Breast epithelium (tissue), 4 donors: ENCODE measurements around the gene ADCY5. TPM values are rescaled to one million over a fixed set of nuclear protein-coding genes. Genes with fewer than 3 reads are reported as not detected.

ENCODE experiments used
- DNase-seq, 2 donors: peaks; one replicate each; pipeline ENCODE4 v3.0.0-alpha.2; 2019; ENCODE audit warnings: low spot score in 2 of 2
- H3K27ac ChIP-seq, 2 donors: fragments of 200-600 bp; sonication (generic) in 1 of 2; one replicate each; pipeline ENCODE4 v1.5.1; 2016 to 2019; ENCODE audit warnings: mild to moderate bottlenecking in 1 of 2
- H3K27me3 ChIP-seq, 2 donors: fragments of 200-600 bp; sonication (generic) in 1 of 2; one replicate each; pipeline versions ENCODE4 v1.5.1 to v1.6.0; 2017 to 2019; ENCODE audit warnings: control low read depth in 1 of 2, mild to moderate bottlenecking in 1 of 2
- H3K36me3 ChIP-seq: fragments of 200-600 bp; one replicate; pipeline ENCODE4 v1.5.1; 2019
- H3K4me1 ChIP-seq, 2 donors: fragments of 200-600 bp; sonication (generic); one replicate each; pipeline ENCODE4 v1.5.1; 2016 to 2019; ENCODE audit warnings: control low read depth in 1 of 2
- H3K4me3 ChIP-seq, 3 donors: fragments of 200-600 bp; sonication (generic); 1 replicate in 2 of 3; 2 replicates in 1 of 3; pipeline ENCODE4 v1.5.1; 2016 to 2019; ENCODE audit warnings: mild to moderate bottlenecking in 3 of 3, moderate library complexity in 2 of 3
- H3K9me3 ChIP-seq, 2 donors: fragments of 200-600 bp; sonication (generic) in 1 of 2; one replicate each; pipeline ENCODE4 v1.5.1; 2016 to 2019; ENCODE audit warnings: control low read depth in 1 of 2
- CTCF ChIP-seq, 3 donors: fragments of 450-650 bp; IDR thresholded peaks; one replicate each; pipeline ENCODE4 v1.5.1; 2016 to 2017; ENCODE audit warnings: antibody characterized with exemption in 3 of 3, mild to moderate bottlenecking in 3 of 3, moderate library complexity in 3 of 3
- POLR2A ChIP-seq: fragments of 450-650 bp; IDR thresholded peaks from one replicate; pipeline ENCODE4 v1.6.1; 2016; ENCODE audit warnings: antibody characterized with exemption, mild to moderate bottlenecking, moderate library complexity
- POLR2AphosphoS5 ChIP-seq, 3 donors: sonication (generic); formaldehyde crosslinking; IDR thresholded peaks; one replicate each; pipeline ENCODE4 v1.6.1; 2017; ENCODE audit warnings: antibody characterized with exemption in 3 of 3
- intact Hi-C: fragments of 100-400 bp; cut with DNase I; formaldehyde crosslinking; loops from one replicate; pipeline ENCODE4 v1.15.1; 2023; ENCODE audit warnings: low total_unique reads
- total RNA-seq, 3 donors: library from RNA; depleted of rRNA; stranded (reverse); fragments of >200 nt; gene quantifications; one replicate each; pipeline ENCODE4 v1.1.0, GENCODE V29; 2016

ADCY5 gene
- total RNA-seq, 3 donors from 2014 or later: 10.1 to 32.5 (median 11.5) TPM

GRCh38 chr3:123279121-123279520 lies 169.8 kb downstream of the ADCY5 start:
- Histone ChIP-seq H3K4me3 (no peak overlapping the region), H3K9me3 (no peaks in the 10 kb centered on the region), H3K4me1 (no peaks in the 10 kb centered on the region), H3K27ac (no peak overlapping the region), H3K36me3 (no peaks in the 10 kb centered on the region), H3K27me3 (no peaks in the 10 kb centered on the region)
- intact Hi-C loops: no loop called here
- no peak for TF ChIP-seq CTCF (IDR thresholded peaks at IDR 0.05)
- no peak for TF ChIP-seq POLR2A
- no peak for TF ChIP-seq POLR2AphosphoS5 (IDR thresholded peaks at IDR 0.05)
- no peak for DNase-seq

GRCh38 chr3:123278446-123278845 lies 170.4 kb downstream of the ADCY5 start:
- Histone ChIP-seq H3K27ac (no peak overlapping the region), H3K4me3 (no peak overlapping the region), H3K27me3 (no peaks in the 10 kb centered on the region), H3K4me1 (no peaks in the 10 kb centered on the region), H3K9me3 (no peaks in the 10 kb centered on the region), H3K36me3 (no peaks in the 10 kb centered on the region)
- no peak for TF ChIP-seq POLR2AphosphoS5 (IDR thresholded peaks at IDR 0.05)
- no peak for TF ChIP-seq POLR2A
- TF ChIP-seq CTCF (IDR thresholded peaks at IDR 0.05): no peak
- no peak for DNase-seq
- intact Hi-C loops: no loop called here

GRCh38 chr3:123277106-123277505 lies 171.8 kb downstream of the ADCY5 start:
- TF ChIP-seq POLR2A: no peak
- TF ChIP-seq CTCF (IDR thresholded peaks at IDR 0.05): no peak
- no peak for TF ChIP-seq POLR2AphosphoS5 (IDR thresholded peaks at IDR 0.05)
- intact Hi-C loops: no loop called here
- H3K4me3 ChIP-seq: no peak overlapping the region
- no peak overlapping the region for H3K27ac ChIP-seq
- no peaks in the 10 kb centered on the region for H3K4me1 ChIP-seq
- no peaks in the 10 kb centered on the region for H3K27me3 ChIP-seq
- no peak for DNase-seq
- no peaks in the 10 kb centered on the region for H3K9me3 ChIP-seq
- no peaks in the 10 kb centered on the region for H3K36me3 ChIP-seq

- no peaks in the 10 kb centered on the region for H3K4me1 ChIP-seq
- intact Hi-C loops: no loop called here
- no peak overlapping the region for H3K27ac ChIP-seq
- no peak overlapping the region for H3K4me3 ChIP-seq
- no peak for TF ChIP-seq POLR2AphosphoS5 (IDR thresholded peaks at IDR 0.05)
- TF ChIP-seq CTCF (IDR thresholded peaks at IDR 0.05): no peak
- TF ChIP-seq POLR2A: no peak
- no peaks in the 10 kb centered on the region for H3K9me3 ChIP-seq
- H3K27me3 ChIP-seq: no peaks in the 10 kb centered on the region
- no peaks in the 10 kb centered on the region for H3K36me3 ChIP-seq
- DNase-seq: no peak
These were observed 172.4 kb downstream of the ADCY5 start for GRCh38 chr3:123276346-123277006.

- no peak for TF ChIP-seq POLR2AphosphoS5 (IDR thresholded peaks at IDR 0.05)
- TF ChIP-seq POLR2A: no peak
- intact Hi-C loops: no loop called here
- Histone ChIP-seq H3K9me3 (no peaks in the 10 kb centered on the region), H3K27ac (no peak overlapping the region), H3K4me1 (no peaks in the 10 kb centered on the region), H3K27me3 (no peaks in the 10 kb centered on the region), H3K4me3 (no peak overlapping the region), H3K36me3 (no peaks in the 10 kb centered on the region)
- no peak for DNase-seq
These were observed 173.2 kb downstream of the ADCY5 start for GRCh38 chr3:123275691-123276090.
